ENCODE data around the gene ZBTB8B.

The ZBTB8B gene

DNA sequence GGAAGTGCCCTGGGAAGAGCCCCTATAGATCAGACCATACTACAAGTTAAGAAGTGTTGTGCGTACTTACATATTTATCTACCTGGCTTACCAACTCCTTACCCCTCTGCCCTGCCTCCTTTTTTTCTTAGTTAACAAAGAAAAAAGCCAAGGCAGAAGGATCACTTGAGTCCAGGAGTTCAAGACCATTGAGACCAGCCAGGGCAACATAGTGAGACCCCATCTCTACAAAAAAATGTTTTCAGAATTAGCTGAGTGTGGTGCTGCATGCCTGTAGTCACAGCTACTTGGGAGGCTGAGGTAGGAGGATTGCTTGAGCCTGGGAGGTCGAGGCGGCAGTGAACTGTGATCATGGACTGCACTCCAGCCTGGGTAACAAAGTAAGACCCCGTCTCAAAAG, 1.9 kb downstream of the ZBTB8B start:
- no peak for TF ChIP-seq CTCF (IDR thresholded peaks at IDR 0.05)

DNA sequence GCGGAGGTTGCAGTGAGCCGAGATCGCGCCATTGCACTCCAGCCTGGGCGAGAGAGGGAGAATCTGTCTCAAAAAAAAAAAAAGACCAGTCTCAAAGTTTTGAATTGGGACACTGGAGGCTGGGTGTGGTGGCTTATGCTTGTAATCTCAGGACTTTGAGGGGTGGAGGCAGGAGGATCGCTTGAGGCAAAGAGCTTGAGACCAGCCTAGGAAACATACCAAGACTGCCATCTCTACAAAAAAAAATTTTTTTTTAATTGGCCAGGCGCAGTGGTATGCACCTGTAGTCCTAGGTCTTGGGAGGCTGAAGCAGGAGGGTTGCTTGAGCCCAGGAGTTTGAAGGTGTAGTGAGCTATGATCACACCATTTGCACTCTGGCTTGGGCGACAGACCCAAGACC, 3.9 kb downstream of the ZBTB8B start:
- TF ChIP-seq CTCF (IDR thresholded peaks at IDR 0.05), result no peak

DNA sequence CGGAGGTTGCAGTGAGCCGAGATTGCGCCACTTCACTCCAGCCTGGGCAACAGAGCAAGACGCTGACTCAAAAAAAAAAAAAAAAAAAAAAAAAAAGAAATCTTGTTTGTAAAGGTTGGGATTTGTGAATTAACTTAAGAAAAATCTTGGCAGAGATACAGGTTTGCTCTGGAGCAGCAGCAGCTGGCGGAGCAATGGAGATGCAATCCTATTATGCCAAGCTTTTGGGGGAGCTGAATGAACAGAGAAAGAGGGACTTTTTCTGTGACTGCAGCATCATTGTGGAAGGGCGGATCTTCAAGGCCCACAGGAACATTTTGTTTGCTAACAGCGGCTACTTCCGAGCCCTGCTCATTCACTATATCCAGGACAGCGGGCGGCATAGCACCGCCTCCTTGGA, 5.6 kb downstream of the ZBTB8B start:
- no peak for TF ChIP-seq CTCF (IDR thresholded peaks at IDR 0.05)

DNA sequence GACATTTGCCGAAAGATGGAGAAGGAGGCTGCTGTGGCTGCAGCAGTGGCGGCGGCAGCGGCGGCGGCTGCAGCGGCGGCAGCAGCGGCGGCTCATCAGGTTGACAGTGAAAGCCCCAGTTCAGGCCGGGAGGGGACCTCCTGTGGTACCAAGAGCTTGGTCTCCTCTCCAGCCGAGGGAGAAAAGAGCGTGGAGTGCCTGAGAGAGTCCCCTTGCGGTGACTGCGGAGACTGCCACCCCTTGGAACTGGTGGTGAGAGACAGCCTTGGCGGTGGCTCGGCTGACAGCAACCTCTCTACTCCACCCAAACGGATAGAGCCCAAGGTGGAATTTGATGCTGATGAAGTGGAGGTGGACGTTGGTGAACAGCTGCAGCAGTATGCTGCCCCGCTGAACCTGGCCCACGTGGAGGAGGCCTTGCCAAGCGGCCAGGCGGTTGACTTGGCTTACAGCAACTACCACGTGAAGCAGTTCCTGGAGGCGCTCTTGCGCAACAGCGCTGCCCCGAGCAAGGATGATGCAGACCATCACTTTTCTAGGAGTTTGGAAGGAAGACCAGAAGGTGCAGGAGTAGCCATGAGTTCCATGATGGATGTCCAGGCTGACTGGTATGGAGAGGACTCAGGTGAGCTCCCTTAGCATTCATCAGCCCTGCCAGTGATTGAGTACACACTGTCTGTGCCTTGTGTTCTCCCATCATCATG, 6.3 kb downstream of the ZBTB8B start:
- TF ChIP-seq CTCF (IDR thresholded peaks at IDR 0.05), result no peak

GRCh38 chr1:32471695-32472362, 7.0 kb downstream of the ZBTB8B start:
- no peak for TF ChIP-seq CTCF (IDR thresholded peaks at IDR 0.05)

GRCh38 chr1:32474954-32475353, 10.1 kb downstream of the ZBTB8B start:
- no peak for TF ChIP-seq CTCF (IDR thresholded peaks at IDR 0.05)

DNA sequence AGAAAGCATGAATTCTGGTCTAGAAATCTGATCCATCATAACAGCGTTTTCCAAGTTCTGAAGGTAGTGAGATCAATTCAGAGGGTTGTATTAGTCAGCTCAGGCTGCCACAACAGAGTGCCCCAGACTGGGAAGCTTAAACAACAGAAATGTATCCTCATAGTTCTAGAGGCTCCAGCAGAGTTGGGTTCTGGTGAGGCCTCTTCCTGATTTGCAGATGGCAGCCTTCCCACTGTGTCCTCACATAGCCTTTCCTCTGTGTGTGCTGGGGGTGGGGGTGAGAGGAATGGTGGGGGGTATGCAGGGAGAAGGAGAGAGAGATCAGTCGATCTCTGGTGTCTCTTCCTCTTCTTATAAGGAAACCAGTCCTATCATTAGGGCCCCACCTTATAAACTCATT, 15.1 kb downstream of the ZBTB8B start:
- TF ChIP-seq CTCF (IDR thresholded peaks at IDR 0.05), result no peak
